GM11168 (cell line): ENCODE data around the gene SMIM7.

Source experiments
- in situ Hi-C: fragments of 300-500 bp; cut with MboI; formaldehyde crosslinking; loops from one replicate; pipeline ENCODE4 v1.12.0; 2022; ENCODE audit warnings: low sequenced_read_pairs; ENCODE audit not compliant: unreplicated experiment

Gene SMIM7

GRCh38 chr19:16599655-16600346 lies 60.1 kb downstream of the SMIM7 start:
- in situ Hi-C loops: no loop called here

DNA sequence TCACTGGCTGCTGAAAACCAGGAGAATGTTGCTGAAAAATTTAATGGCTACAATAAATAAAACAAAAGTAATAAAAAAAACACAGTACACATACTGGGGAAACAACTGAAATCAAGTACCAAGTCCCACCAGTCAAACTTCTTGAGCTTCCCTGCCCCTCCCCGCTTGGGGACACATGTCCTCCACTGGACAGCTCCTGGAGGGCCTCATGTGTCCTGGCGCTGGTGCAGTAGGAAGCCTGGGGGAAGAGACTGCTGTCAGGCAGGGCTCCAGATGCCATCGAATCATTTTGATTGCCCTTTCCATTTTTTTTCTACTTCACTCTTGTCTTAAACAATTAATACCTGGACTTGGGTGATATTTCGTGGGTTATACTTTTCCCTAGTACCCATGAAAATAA lies 61.1 kb downstream of the SMIM7 start:
- in situ Hi-C loops: no loop called here

- in situ Hi-C loops: no loop called here
Measured at GRCh38 chr19:16596399-16596798, 63.5 kb downstream of the SMIM7 start.
